Lower leg skin (tissue), 3 donors: ENCODE data around the gene MICAL2.

Experiments
- CTCF ChIP-seq, 3 donors: fragments of 450-650 bp; IDR thresholded peaks; one replicate each; pipeline ENCODE4 v1.5.1; 2016; ENCODE audit warnings: antibody characterized with exemption in 3 of 3, mild to moderate bottlenecking in 3 of 3, moderate library complexity in 2 of 3
- POLR2A ChIP-seq, 2 donors: fragments of 450-650 bp; IDR thresholded peaks; one replicate each; pipeline ENCODE4 v1.6.1; 2016 to 2017; ENCODE audit warnings: antibody characterized with exemption in 2 of 2, mild to moderate bottlenecking in 1 of 2, moderate library complexity in 1 of 2

DNA sequence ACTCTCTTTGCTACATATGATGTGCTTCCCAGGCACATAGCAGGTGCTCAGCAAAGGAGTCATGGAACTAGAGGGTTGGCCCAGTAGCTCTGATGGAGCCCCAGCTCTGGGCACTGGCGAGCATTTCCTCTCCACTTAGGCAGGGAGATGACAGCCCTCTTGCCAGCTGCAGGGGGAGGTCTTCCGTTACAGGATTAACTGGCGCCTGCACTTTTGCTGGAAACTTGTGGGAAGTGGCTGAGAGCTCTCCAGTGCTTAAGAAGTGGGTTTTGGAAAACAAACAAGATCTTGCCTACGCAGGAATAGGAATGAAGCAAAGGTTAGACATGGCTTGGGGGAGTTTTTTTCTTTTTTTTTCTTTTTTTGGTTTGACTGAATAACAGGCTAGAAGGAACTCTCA, 75.5 kb downstream of the MICAL2 start:
- TF ChIP-seq CTCF (IDR thresholded peaks at IDR 0.05) (no peak), POLR2A (IDR thresholded peaks at IDR 0.05) (no peak)
